CD4-positive, alpha-beta T cell treated with Interleukin-15 for 1 hour (primary cell): ENCODE measurements around the gene ATP6V0E2.
"Not testable (repeated sequence)": the region's sequence is repeated elsewhere in the genome, so short reads cannot be mapped to it uniquely, and the experiment has no call there.

Source experiments
- DNase-seq: peaks from one replicate; pipeline ENCODE4 v3.0.0-alpha.2; 2020

Gene ATP6V0E2

DNA sequence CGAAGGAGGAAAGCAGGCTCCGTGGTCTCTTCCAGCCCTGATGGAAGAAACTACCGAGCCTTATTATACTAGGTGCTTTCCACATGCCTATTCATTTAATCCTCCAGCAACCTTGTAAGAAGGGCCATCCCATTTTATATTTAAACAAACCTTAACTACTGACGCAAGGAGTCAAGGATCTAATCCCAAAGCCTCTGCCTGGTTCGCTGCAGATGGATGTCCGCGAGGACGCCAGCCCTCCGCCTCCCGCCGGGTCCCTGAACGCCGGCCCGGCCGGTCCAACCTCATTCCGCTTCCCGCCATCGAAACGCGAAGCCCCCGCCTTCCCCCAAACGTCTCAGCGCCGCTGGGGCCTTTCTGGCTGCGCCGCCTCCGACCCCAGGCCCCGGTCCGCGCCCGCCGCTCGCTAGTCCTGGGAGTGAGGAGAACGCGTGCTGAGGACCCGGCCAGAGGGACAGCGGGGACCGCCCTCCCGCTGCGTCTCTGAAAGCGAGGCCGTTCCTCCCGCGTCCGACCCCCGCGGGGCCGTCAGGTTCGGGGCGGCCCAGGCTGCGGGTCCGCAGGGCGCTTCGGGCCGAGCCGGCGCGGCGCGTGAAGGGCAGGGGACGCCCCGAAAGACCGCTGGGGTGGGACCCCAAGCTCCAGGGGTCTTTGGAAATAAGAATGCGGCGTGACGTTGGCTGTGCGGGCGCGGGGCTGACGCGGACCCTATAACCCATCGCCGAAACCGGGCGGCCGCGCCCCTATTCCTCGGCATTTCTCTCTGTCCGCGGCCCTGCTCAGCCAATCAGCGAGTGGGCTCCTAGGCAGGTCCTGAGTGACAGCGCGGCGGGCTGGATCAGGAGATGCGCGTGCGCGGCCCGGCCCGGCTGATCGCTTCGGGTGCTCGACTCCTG, at the start of gene ATP6V0E2:
Gene ATP6V0E2 (plus strand): TSS at position 896 of the 896 bp plus-strand sequence. CDS start 97 bp downstream, outside the sequence.
- DNase-seq = peak; percentile 95

DNA sequence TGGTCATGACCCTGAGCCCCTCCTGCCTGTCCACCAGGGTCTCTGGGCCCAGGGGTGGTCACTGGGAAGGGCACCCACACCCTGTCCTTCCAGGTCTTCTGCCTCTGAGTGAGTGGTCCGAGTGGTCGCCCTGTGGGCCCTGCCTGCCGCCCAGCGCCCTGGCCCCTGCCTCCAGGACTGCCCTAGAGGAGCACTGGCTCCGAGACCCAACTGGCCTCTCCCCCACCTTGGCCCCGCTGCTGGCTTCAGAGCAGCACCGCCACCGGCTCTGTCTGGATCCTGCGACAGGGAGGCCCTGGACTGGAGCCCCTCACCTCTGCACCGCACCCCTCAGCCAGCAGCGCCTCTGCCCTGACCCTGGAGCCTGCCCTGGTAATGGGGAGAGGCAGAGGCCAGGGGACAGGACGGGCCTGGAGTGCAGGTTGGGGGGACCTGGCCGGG, 49.4 kb upstream of the ATP6V0E2 start:
- no peak for DNase-seq

DNA sequence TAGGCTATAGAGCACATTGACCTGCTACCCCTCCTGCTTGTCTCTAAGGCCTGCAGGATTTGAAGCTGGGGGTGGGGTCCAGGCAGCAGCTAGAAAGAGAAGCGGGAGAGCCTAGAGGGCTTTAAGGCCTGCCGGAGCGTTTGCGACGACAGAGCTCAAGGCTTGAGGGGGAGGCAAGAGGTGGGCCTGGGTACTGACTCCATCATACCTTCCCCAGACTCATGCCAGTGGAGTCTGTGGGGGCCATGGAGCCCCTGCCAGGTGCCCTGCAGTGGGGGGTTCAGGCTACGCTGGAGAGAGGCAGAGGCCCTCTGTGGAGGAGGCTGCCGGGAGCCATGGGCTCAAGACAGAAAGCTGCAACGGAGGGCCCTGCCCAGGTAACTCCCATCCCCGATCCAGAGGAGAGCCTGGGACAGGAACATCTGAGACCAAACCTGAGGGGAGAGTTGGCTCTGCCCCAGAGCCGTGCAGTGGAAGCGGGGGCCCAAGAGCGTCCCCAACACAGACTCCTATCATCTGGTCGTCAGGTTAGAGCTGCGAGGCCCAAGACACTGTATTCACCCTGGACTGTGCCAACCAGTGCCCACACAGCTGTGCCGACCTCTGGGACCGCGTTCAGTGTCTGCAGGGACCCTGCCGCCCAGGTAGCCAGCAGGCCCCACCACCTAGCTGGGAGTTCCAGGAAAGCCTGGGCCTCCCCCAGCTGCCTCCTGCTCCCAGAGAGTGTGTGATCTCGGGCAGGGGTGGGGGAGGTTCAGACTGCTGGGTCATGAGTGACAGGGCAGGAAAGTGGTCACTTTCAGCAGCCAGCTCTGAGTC, 48.8 kb upstream of the ATP6V0E2 start:
- peak; percentile 14 for DNase-seq

GRCh38 chr7:149825567-149826343, 48.0 kb upstream of the ATP6V0E2 start:
- DNase-seq = peak; percentile 13

- DNase-seq = peak; percentile 15
Observed at GRCh38 chr7:149826344-149827088, 47.3 kb upstream of the ATP6V0E2 start.

DNA sequence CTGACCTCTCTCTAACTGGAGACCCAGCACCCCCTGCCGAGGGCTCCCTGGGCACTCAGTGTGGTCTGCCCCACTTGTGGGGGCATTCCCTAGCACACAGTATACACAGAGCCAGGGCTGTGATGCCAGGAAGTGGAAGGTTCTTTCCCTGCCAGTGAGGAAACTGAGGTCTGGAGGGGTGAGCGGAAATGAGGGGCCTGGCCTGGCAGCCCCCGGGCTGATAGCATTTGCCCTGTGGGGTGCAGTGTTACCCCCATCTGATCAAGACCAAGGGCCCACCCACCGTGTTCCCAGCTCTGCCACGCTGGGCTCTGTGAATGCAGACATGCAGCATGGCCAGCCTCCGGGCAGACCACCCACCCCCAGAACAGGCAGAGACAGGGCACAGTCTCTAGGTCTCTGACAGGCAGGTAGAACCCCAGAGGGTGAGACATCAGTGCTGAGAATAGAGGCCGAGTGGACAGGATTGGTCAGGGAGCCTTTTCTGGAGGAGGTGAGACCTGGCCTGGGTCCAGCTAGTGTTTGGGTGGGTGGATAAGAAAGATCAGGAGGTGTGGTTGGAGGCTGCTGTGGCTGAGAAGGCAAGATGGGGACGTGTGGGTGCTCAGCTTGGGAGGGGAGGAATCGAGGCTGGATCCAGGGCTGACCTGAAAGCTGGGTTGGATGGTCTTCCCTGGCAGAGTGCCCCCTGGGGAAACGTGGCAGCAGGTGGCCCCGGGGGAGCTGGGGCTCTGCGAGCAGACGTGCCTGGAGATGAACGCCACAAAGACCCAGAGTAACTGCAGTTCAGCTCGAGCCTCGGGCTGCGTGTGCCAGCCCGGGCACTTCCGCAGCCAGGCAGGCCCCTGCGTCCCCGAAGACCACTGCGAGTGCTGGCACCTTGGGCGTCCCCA, 46.4 kb upstream of the ATP6V0E2 start:
- peak; percentile 12 for DNase-seq

GRCh38 chr7:149828357-149829309, 45.1 kb upstream of the ATP6V0E2 start:
- peak; percentile 15 for DNase-seq

GRCh38 chr7:149830527-149830926, 43.2 kb upstream of the ATP6V0E2 start:
- DNase-seq = not testable (repeated sequence)

GRCh38 chr7:149830997-149831740, 42.6 kb upstream of the ATP6V0E2 start:
- no peak for DNase-seq

- DNase-seq = no peak
Observed at GRCh38 chr7:149831741-149832219, 42.0 kb upstream of the ATP6V0E2 start.

- no peak for DNase-seq
Observed at GRCh38 chr7:149832332-149833041, 41.3 kb upstream of the ATP6V0E2 start.

DNA sequence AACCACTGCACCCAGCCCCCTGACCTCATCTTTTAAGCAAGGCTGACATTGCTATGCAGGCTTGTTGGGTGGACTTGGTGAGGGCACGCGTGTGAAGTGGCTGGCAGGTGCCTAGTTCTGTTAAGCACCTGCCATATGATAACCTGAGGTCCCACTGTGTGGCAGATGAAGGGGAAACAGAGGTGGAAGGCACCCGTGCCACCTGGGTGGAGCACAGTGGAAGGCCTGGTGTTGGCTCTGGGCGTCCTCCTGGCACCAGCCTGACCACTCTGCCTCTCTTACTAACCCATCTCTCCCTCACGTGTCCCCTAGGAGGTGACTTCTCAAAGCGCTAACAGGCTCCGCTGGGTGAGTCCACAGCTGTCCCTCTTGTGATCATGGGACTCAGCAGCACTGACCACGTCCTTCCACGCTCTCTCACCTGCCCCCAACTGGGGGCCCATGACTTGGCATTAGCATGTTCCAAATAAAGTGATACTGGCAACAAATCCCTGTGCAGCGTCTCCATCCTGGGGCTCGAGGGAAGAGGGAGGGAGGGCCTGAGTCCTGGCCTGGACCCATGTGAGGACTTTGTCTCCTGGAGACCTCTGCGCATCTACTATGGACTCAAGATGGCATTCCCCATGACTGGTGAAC, 40.2 kb upstream of the ATP6V0E2 start:
- no peak for DNase-seq

GRCh38 chr7:149834601-149835000, 39.2 kb upstream of the ATP6V0E2 start:
- DNase-seq = no peak

- no peak for DNase-seq
Observed at GRCh38 chr7:149836434-149836833, 37.3 kb upstream of the ATP6V0E2 start.

GRCh38 chr7:149837564-149838223, 36.1 kb upstream of the ATP6V0E2 start:
- no peak for DNase-seq

DNA sequence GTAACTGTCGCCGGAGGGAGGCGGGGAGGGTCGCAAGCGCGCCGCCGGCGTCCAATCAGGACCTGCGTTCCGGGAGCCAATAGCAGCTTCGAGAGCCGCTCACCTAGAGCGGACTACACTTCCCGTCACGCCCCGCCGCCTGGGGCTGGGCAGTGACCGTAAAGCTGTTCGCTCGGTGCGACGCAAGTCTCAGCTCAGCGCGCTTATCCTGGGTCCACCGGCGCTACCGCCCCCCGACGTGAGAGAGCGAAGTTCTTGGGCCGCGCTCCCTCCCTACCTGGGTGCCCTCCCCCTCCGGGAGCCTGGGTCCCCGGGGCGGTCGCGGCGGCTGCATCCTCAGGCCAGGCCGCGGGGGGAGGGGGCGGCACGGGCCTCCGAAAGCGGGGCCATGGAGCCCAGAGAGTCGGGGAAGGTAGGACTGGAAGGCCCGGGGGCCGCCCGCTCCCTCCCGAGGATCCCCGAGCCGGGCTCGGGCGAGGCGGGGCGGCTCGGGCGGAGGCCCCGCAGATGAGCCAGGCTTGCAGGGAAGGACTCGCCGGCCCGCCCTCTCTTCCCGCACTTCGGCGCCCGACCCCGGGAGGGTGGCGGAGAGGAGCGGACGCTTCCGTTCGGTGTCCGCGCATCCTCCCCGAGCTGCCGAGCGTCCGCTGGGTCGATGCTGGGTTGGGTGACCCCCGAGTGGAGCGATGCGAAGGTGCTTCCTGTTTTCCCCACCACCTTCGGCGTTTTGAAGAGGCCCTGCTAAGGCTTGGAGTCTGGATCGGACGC, 35.4 kb upstream of the ATP6V0E2 start, which contains the start of gene ZNF862:
Gene ZNF862 (plus strand): TSS at position 152 of the 768 bp plus-strand sequence. CDS start 237 bp downstream, at position 389.
- peak; percentile 97 for DNase-seq
